C4-2B (cell line): ENCODE results near the gene AVL9.
"Not testable (repeated sequence)": the region's sequence is repeated elsewhere in the genome, so short reads cannot be mapped to it uniquely, and the experiment has no call there.

Experiments used
- H3K27ac ChIP-seq: fragments of 450-650 bp; 2 replicates; pipeline ENCODE4 v1.5.1; 2017
- ZFX ChIP-seq: fragments of 450-650 bp; IDR thresholded peaks from 2 replicates; pipeline ENCODE4 v1.6.1; 2017
- TF ChIP-seq, protein P1 (sequence below): fragments of 450-650 bp; conservative IDR thresholded peaks from 2 replicates; pipeline ENCODE4 v1.5.1; 2017; ENCODE audit warnings: mild to moderate bottlenecking

Gene AVL9

DNA sequence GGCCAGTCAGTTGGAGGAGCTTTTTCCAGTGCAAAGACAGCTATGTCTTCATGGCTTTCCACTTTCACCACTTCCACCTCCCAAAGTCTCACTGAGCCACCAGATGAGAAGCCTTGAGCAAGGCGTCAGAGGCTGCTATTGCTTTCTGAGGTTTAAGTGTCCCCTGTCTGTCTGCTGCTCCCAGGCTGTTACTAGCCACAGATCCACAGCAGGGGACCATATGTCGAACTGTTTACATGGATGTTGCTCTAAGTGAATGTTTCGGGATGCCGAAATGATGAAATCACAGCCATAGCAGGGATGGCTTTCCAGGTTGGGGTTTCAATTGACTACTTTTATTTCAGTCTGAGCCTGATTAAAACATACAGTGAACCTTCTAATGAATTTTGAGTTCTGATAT, 88.5 kb downstream of the AVL9 start:
- no peak for TF ChIP-seq ZFX
- TF ChIP-seq, protein P1, sequence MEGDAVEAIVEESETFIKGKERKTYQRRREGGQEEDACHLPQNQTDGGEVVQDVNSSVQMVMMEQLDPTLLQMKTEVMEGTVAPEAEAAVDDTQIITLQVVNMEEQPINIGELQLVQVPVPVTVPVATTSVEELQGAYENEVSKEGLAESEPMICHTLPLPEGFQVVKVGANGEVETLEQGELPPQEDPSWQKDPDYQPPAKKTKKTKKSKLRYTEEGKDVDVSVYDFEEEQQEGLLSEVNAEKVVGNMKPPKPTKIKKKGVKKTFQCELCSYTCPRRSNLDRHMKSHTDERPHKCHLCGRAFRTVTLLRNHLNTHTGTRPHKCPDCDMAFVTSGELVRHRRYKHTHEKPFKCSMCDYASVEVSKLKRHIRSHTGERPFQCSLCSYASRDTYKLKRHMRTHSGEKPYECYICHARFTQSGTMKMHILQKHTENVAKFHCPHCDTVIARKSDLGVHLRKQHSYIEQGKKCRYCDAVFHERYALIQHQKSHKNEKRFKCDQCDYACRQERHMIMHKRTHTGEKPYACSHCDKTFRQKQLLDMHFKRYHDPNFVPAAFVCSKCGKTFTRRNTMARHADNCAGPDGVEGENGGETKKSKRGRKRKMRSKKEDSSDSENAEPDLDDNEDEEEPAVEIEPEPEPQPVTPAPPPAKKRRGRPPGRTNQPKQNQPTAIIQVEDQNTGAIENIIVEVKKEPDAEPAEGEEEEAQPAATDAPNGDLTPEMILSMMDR, result no peak
- H3K27ac ChIP-seq, result no peak overlapping the region

DNA sequence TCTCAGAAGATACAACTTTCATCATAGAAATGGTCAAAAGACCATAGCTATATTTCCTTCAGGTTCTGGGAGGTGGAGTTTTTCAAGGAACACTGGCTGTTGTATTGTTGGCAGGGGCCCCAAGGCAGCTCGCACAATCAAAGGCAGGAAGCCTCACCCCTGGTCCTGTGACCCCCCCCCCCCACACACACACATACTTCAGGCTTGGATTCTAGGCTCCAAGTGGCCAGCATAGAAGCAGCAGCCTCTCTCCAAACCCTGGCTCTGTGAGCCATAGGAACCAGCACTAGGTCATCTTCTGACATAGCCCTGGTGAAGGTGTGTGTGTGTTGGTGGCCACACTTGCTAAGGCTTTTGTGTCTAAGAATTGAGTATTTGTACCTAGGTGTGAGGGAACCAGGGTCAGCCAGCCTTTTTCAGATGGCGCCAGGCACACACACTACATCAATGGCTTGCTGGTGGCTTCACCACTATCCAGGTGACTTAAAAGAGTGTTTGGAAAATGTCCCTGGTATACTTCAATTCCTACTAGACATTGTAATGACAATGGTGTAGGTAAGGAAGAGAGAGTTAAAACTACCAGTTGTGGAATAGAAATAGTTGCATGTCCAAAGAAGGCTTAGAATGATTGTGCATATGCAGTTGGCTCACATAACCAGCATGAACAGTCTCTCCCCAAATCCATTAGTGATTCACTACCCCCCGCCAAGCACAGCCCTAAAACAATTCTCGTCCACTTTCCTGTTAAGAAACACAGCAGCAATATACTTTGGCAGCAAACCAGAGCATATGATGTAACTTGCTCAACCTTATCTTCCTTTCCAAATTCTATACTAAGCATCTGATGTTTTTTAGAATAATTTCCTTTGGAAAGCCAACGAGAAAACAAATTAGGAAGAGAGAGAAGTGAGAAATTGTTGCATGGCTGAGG, 91.3 kb downstream of the AVL9 start:
- no peak overlapping the region for H3K27ac ChIP-seq
- TF ChIP-seq ZFX, result no peak
- TF ChIP-seq, protein P1, result no peak

GRCh38 chr7:32587411-32587948, 92.2 kb downstream of the AVL9 start:
- no peak overlapping the region for H3K27ac ChIP-seq
- TF ChIP-seq ZFX, result no peak
- TF ChIP-seq, protein P1, result no peak

DNA sequence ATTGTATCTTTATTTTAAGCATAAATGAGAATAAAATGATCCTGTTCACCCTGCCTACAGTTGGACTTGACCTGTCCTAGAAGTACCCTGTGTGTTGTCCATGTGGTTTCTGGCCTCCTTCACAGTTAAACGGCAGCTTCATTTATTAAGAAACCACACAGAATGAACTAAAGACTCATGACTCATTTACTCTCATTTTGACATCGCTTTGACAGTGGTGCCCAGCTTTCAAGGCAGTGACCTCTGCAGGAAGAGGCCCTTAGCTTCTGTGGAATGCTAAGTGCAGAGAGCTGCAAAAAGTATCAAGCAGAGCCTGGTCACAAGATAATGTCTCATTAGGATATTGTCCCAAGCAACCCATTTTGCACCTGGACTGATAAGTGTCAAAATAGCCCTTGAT, 93.4 kb downstream of the AVL9 start:
- no peak overlapping the region for H3K27ac ChIP-seq

GRCh38 chr7:32591938-32592337, 96.6 kb downstream of the AVL9 start:
- H3K27ac ChIP-seq, result no peak overlapping the region
- no peak for TF ChIP-seq ZFX
- TF ChIP-seq, protein P1, result no peak

More for the DNA sequence above, 93.4 kb downstream of the AVL9 start:
- TF ChIP-seq ZFX, result no peak
- TF ChIP-seq, protein P1, result no peak

DNA sequence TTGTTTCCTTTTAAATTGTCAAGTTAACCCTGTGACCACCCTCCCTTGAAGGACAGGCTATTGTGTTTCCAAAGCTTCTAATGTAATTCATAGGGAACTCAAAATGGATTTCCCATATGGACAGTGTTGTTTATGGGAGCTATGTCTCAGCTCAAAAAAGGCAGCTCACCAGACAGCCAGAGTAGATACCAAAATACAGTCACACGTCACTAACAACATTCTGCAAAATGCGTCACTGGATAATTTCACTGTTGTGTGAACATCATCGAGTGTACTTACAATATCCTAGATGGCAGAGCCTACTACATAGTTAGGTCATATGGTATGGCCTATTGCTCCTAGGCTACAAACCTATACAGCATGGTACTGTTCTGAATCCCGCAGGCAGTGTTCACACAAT, 97.4 kb downstream of the AVL9 start:
- H3K27ac ChIP-seq, result no peak overlapping the region
- TF ChIP-seq, protein P1, result no peak
- no peak for TF ChIP-seq ZFX

- TF ChIP-seq, protein P1, result no peak
- no peak for TF ChIP-seq ZFX
- no peak overlapping the region for H3K27ac ChIP-seq
Observed at GRCh38 chr7:32594965-32595490, 99.7 kb downstream of the AVL9 start.

GRCh38 chr7:32601196-32601595, 105.9 kb downstream of the AVL9 start:
- not testable (repeated sequence) for H3K27ac ChIP-seq
